Activated CD8-positive, alpha-beta T cell treated with anti-CD3 and anti-CD28 coated beads for 36 hours (primary cell): ENCODE data around the gene BTBD2. TPM values are rescaled to one million over a fixed set of nuclear protein-coding genes. Genes with fewer than 3 reads are reported as not detected.

Source experiments
- ATAC-seq: fragments of 200-7000 bp; cut with Tn5 transposase; one replicate; pipeline ENCODE4 v1.10.0; 2021; ENCODE audit warnings: mild to moderate bottlenecking, moderate library complexity
- CTCF ChIA-PET: fragments of 350-600 bp; sonication (Branson Sonifier 250); formaldehyde crosslinking; loops from one replicate; lab custom pipeline; 2021; ENCODE audit warnings: antibody characterized with exemption; lab: Charles Lee
- POLR2A ChIA-PET: fragments of 350-600 bp; sonication (Branson Sonifier 250); formaldehyde crosslinking; loops from one replicate; lab custom pipeline; 2021; ENCODE audit warnings: antibody characterized with exemption; lab: Charles Lee
- DNase-seq: peaks from one replicate; pipeline ENCODE4 v3.0.0-alpha.2; 2020
- H3K27ac Mint-ChIP-seq: one replicate; pipeline ENCODE4 v1.8.0; 2021; ENCODE audit warnings: mild to moderate bottlenecking, mixed read lengths
- H3K27me3 Mint-ChIP-seq: one replicate; pipeline ENCODE4 v1.8.0; 2021; ENCODE audit warnings: mixed read lengths
- H3K36me3 Mint-ChIP-seq: one replicate; pipeline ENCODE4 v1.8.0; 2021; ENCODE audit warnings: low read depth, mixed read lengths
- H3K4me1 Mint-ChIP-seq: one replicate; pipeline ENCODE4 v1.8.0; 2021; ENCODE audit warnings: low read depth, mixed read lengths
- H3K4me3 Mint-ChIP-seq: one replicate; pipeline ENCODE4 v1.8.0; 2021; ENCODE audit warnings: mild to moderate bottlenecking, moderate library complexity, mixed read lengths
- H3K9me3 Mint-ChIP-seq: one replicate; pipeline ENCODE4 v1.8.0; 2021; ENCODE audit warnings: mixed read lengths
- CTCF ChIP-seq: fragments of 200-600 bp; IDR thresholded peaks from one replicate; pipeline ENCODE4 v1.8.0; 2022; ENCODE audit warnings: antibody characterized with exemption, mild to moderate bottlenecking
- intact Hi-C: fragments of 100-400 bp; cut with micrococcal nuclease; formaldehyde crosslinking; loops from one replicate; pipeline ENCODE4 v1.10.0; 2022
- total RNA-seq, 2 experiments: library from RNA; stranded (reverse); gene quantifications; one replicate each; pipeline ENCODE4 v1.2.3, GENCODE V29; 2021

BTBD2 gene
- total RNA-seq, 2 experiments from 2014 or later, result 36.5 to 44.6 TPM

DNA sequence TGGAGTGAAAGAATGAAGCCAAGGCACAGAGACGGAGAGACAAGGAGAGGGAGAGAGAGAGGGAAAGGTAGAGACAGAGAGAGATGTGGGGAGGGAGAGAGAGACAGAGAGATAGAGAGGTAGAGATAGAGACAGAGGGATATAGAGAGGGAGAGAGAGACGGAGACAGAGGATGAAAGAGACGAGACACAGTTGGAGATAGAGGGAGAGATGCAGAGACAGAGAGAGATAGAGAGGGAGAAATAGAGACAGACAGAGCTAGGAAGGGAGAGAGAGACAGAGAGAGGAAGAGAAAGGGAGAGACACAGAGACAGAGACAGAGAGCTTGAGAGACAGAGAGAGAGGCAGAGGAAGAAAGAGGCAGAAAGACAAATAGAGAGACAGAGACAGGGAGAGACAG, 79.1 kb downstream of the BTBD2 start:
- DNase-seq (no peak), ATAC-seq (no peak)
- no peak for TF ChIP-seq CTCF
- intact Hi-C loops, result no loop called here
- H3K4me3 Mint-ChIP-seq, result no peak overlapping the region
- CTCF ChIA-PET, result no interaction called here
- POLR2A ChIA-PET, result interaction anchor here (0.8 to 1.0 kb wide), 3 partner anchors 31 to 502 kb away, joined by 3 to 4 read pairs (median 3); partner anchors contain the start of genes ADAT3 and SCAMP4
- no peaks in the 10 kb centered on the region for H3K27me3 Mint-ChIP-seq
- H3K9me3 Mint-ChIP-seq, result peaks cover 12% of the 10 kb centered on the region
- H3K27ac Mint-ChIP-seq, result no peak overlapping the region
- peaks cover 7% of the 10 kb centered on the region for H3K36me3 Mint-ChIP-seq
- peaks cover 11% of the 10 kb centered on the region for H3K4me1 Mint-ChIP-seq

- peak; percentile 32 for DNase-seq
- peak; percentile 35 for ATAC-seq
- POLR2A ChIA-PET, result no interaction called here
- Mint-ChIP-seq H3K27ac (no peak overlapping the region), H3K9me3 (peaks cover 12% of the 10 kb centered on the region), H3K4me1 (peaks cover 11% of the 10 kb centered on the region), H3K36me3 (peaks cover 7% of the 10 kb centered on the region), H3K27me3 (no peaks in the 10 kb centered on the region), H3K4me3 (no peak overlapping the region)
- intact Hi-C loops, result no loop called here
- CTCF ChIA-PET, result no interaction called here
- no peak for TF ChIP-seq CTCF
Measured at GRCh38 chr19:1935484-1936208, 79.9 kb downstream of the BTBD2 start.

Other genes with a start within 250 kb of the BTBD2 start
- 1 to 10 TPM; 5.8 to 8.2 TPM for gene ATP8B3, start 203.4 kb downstream of the BTBD2 start, total RNA-seq
- 10 to 100 TPM; 43.4 to 46.8 TPM for gene REXO1, start 167.2 kb downstream of the BTBD2 start, total RNA-seq
- gene KLF16, start 152.1 kb downstream of the BTBD2 start, total RNA-seq, result 10 to 100 TPM; 25.6 to 27.7 TPM
- gene ABHD17A, start 130.2 kb downstream of the BTBD2 start, total RNA-seq, result 100 to 1,000 TPM; 112 to 113 TPM
- 1 to 10 TPM; 5.3 to 6.7 TPM for gene ADAT3, start 110.3 kb downstream of the BTBD2 start, total RNA-seq
- 10 to 100 TPM; 23.1 to 25.1 TPM for gene SCAMP4, start 110.3 kb downstream of the BTBD2 start, total RNA-seq
- 10 to 100 TPM; 51.9 to 57.5 TPM for gene CSNK1G2, start 74.5 kb downstream of the BTBD2 start, total RNA-seq
- gene MKNK2, start 35.5 kb upstream of the BTBD2 start, total RNA-seq, result 100 to 1,000 TPM; 323 to 327 TPM
- 100 to 1,000 TPM; 175 to 185 TPM for gene MOB3A, start 80.6 kb upstream of the BTBD2 start, total RNA-seq
- gene IZUMO4, start 81.2 kb upstream of the BTBD2 start, total RNA-seq, result 10 to 100 TPM; 22.6 to 23.0 TPM
- gene AP3D1, start 135.9 kb upstream of the BTBD2 start, total RNA-seq, result 10 to 100 TPM; 73.7 to 74.1 TPM
- gene DOT1L, start 148.2 kb upstream of the BTBD2 start, total RNA-seq, result 10 to 100 TPM; 92.7 to 96.6 TPM
- gene PLEKHJ1, start 220.6 kb upstream of the BTBD2 start, total RNA-seq, result 10 to 100 TPM; 65.3 to 72.8 TPM
- gene SF3A2, start 221.1 kb upstream of the BTBD2 start, total RNA-seq, result 100 to 1,000 TPM; 157 to 163 TPM
- 1 to 10 TPM; 4.5 to 6.1 TPM for gene AMH, start 233.6 kb upstream of the BTBD2 start, total RNA-seq
- gene JSRP1, start 240.7 kb upstream of the BTBD2 start, total RNA-seq, result 1 to 10 TPM; 1.0 TPM